ENCODE measurements around the gene ULK2.

Gene ULK2

DNA sequence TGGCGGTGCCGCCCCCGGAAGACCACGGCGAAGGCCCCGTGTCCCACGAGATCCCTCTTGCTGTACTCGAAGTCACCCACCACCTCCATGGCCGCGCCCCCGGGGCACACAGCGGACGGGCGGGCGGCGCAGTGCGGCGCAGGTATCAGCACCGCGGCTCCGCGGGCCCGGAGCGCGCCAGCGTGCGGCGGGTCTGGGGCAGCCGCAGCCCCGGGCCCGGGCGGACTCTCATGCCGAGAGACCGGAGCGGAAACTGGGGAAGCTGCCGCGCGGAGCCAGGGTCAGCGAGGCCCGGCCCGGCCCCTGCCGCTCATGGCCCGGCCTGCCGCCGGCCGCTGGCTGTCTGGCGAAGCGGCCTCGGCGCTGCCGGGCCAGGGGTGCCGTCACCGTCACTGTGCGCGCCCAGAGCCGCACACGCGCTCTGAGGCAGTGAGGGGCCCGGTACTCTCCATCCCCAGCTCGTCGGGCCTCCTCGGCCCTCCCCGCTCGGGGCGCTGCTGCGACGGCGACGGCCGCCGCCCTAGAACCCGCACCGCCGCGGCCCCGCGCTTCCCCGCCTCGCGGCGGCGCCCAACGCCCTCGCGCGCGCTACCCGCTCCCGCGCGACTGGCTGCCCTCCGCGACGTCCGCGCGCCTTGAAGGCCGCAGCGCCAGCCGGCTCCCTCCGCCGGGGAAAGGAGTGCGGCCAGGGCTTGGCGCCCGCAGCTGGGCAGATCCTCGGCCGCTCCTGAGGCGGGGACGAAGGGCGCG lies at the start of gene ULK2:
ULK2 (minus strand) TSS at position 608 of the 750 bp plus-strand sequence; CDS start at position 89, 519 bp downstream.
- Histone ChIP-seq H3K36me3 (ENCODE audit: control insufficient read depth, low read length) (no peaks in the 10 kb centered on the region), H3K27me3 (ENCODE audit: control insufficient read depth, low read length) (peaks cover 14% of the 10 kb centered on the region), H4K20me1 (ENCODE audit: control insufficient read depth, insufficient read depth, low read depth, low read length) (no peaks in the 10 kb centered on the region), H3K9me3 (ENCODE audit: control insufficient read depth, insufficient read depth, low read length) (no peaks in the 10 kb centered on the region), H3K9me2 (replicated peaks; ENCODE audit: control insufficient read depth, low read length) (no peaks in the 10 kb centered on the region), H3K79me2 (ENCODE audit: control insufficient read depth, low read length) (no peaks in the 10 kb centered on the region), H3K4me2 (ENCODE audit: low read length) (peak within 1 kb of the TSS; percentile 14; the same call in 1 of the 2 replicates), H3F3A (ENCODE audit: control insufficient read depth, insufficient read depth) (no peaks in the 10 kb centered on the region), H3K27ac (ENCODE audit: low read depth, low read length) (no peak within 1 kb of the TSS), H3K4me3 (ENCODE audit: low read length) (no peak within 1 kb of the TSS), H3K4me1 (ENCODE audit: control insufficient read depth, low read length) (no peaks in the 10 kb centered on the region)
- TF ChIP-seq CTCF (IDR thresholded peaks at IDR 0.05; ENCODE audit: low read depth, low read length, poor library complexity, severe bottlenecking) (no peak), EZH2phosphoT487 (IDR thresholded peaks at IDR 0.05; ENCODE audit: borderline replicate concordance, low read length) (peak; percentile 86; the same call in 1 of the 2 replicates)

DNA sequence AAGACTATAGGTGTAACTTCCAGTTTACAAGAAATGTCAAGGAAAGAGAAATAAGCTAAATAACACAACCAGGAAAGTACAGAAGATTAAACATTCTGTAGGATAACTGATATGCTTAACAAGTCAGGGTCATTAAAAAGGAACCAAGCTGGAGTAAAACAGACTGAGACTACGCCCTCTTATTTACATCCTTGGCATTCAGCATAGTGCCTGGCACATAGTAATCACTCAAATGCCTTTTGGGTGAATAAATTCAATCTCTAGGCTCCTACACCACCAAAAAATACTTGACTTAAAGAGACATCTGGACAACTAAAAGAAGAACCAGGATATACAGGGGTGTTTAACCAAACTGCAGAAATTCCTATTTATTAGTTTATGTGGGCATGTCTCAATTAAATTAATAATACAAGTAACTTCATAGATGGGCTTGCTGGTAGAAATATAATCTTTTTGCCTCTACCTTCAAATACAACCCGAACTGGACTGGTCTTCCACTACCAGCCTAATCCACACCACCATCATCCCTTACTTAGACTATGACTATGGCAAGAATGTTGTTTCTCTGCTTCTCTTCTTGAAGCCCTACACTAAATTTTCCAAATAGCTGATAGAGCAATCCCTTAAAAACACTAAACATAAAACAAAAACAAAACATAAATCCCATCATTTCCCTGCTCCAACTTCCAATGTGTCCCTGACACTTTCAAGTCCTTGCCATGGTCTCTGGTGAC lies 47.7 kb upstream of the ULK2 start:
- H3K4me2 ChIP-seq (ENCODE audit: low read length) = no peak overlapping the region
- no peak overlapping the region for H3K27ac ChIP-seq (ENCODE audit: low read depth, low read length)
- H3K4me1 ChIP-seq (ENCODE audit: control insufficient read depth, low read length) = no peaks in the 10 kb centered on the region
- H3K36me3 ChIP-seq (ENCODE audit: control insufficient read depth, low read length) = peaks cover 68% of the 10 kb centered on the region
- H3F3A ChIP-seq (ENCODE audit: control insufficient read depth, insufficient read depth) = no peaks in the 10 kb centered on the region
- H4K20me1 ChIP-seq (ENCODE audit: control insufficient read depth, insufficient read depth, low read depth, low read length) = no peaks in the 10 kb centered on the region
- no peaks in the 10 kb centered on the region for H3K79me2 ChIP-seq (ENCODE audit: control insufficient read depth, low read length)
- no peak overlapping the region for H3K4me3 ChIP-seq (ENCODE audit: low read length)
- TF ChIP-seq CTCF (IDR thresholded peaks at IDR 0.05; ENCODE audit: low read depth, low read length, poor library complexity, severe bottlenecking) = no peak
- TF ChIP-seq EZH2phosphoT487 (IDR thresholded peaks at IDR 0.05; ENCODE audit: borderline replicate concordance, low read length) = no peak
- no peaks in the 10 kb centered on the region for H3K27me3 ChIP-seq (ENCODE audit: control insufficient read depth, low read length)
- H3K9me2 ChIP-seq (replicated peaks; ENCODE audit: control insufficient read depth, low read length) = no peaks in the 10 kb centered on the region
- H3K9me3 ChIP-seq (ENCODE audit: control insufficient read depth, insufficient read depth, low read length) = no peaks in the 10 kb centered on the region

DNA sequence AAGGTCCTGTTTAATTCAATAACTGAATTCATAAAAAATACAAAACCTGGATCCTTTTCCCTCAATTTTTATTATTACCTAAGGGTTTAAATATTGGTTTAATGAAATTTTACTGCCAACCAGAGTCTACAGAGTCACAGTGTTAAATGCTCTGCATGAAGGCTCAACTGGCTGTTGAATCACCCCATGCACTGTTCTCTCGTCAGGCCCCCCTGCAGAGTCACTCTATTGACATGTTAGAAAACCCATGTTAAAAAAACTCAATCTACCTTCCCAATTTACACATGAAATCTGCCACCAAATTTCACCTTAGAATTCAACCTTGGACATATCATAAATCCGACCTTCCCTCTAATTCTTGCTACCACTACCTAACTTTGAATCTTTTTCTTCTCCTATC lies 43.3 kb upstream of the ULK2 start:
- Histone ChIP-seq H3K4me1 (ENCODE audit: control insufficient read depth, low read length) (no peaks in the 10 kb centered on the region), H3F3A (ENCODE audit: control insufficient read depth, insufficient read depth) (no peaks in the 10 kb centered on the region), H3K27me3 (ENCODE audit: control insufficient read depth, low read length) (no peaks in the 10 kb centered on the region), H3K27ac (ENCODE audit: low read depth, low read length) (no peak overlapping the region), H3K4me2 (ENCODE audit: low read length) (no peak overlapping the region), H3K79me2 (ENCODE audit: control insufficient read depth, low read length) (no peaks in the 10 kb centered on the region), H4K20me1 (ENCODE audit: control insufficient read depth, insufficient read depth, low read depth, low read length) (no peaks in the 10 kb centered on the region), H3K4me3 (ENCODE audit: low read length) (no peak overlapping the region), H3K9me3 (ENCODE audit: control insufficient read depth, insufficient read depth, low read length) (no peaks in the 10 kb centered on the region), H3K9me2 (replicated peaks; ENCODE audit: control insufficient read depth, low read length) (no peaks in the 10 kb centered on the region), H3K36me3 (ENCODE audit: control insufficient read depth, low read length) (peaks cover 82% of the 10 kb centered on the region)
- TF ChIP-seq CTCF (IDR thresholded peaks at IDR 0.05; ENCODE audit: low read depth, low read length, poor library complexity, severe bottlenecking) = no peak
- no peak for TF ChIP-seq EZH2phosphoT487 (IDR thresholded peaks at IDR 0.05; ENCODE audit: borderline replicate concordance, low read length)
